Keratinocyte (primary cell): ENCODE measurements around the gene OR10H1. TPM values are rescaled to one million over a fixed set of nuclear protein-coding genes. Genes with fewer than 3 reads are reported as not detected.

Experiments used
- DNase-seq: peaks from one replicate; pipeline ENCODE4 v3.0.0-alpha.2; 2011; ENCODE audit warnings: low read depth, missing footprints, low spot score
- FAIRE-seq: peaks from 2 replicates; lab custom pipeline; 2011; peaks lifted over from hg19 to GRCh38; lab: Jason Lieb, UNC
- H2AFZ ChIP-seq: 2 replicates; pipeline ENCODE4 v1.6.0; 2012; ENCODE audit warnings: low read length, control low read depth, inconsistent platforms; ENCODE audit not compliant: control insufficient read depth
- H3K27ac ChIP-seq: 2 replicates; pipeline ENCODE4 v1.5.1; 2011; ENCODE audit warnings: low read length; ENCODE audit not compliant: control insufficient read depth, insufficient read depth
- H3K27me3 ChIP-seq: 3 replicates; pipeline ENCODE4 v1.6.0; 2011; ENCODE audit warnings: low read length; ENCODE audit not compliant: control insufficient read depth, insufficient read depth; ENCODE audit errors: extremely low read depth
- H3K36me3 ChIP-seq, 2 experiments: 2 replicates in 1 of 2; 3 replicates in 1 of 2; pipeline ENCODE4 v1.5.1; 2011; ENCODE audit warnings: low read length in 2 of 2, mild to moderate bottlenecking in 1 of 2; ENCODE audit not compliant: control insufficient read depth in 2 of 2, insufficient read depth in 2 of 2; ENCODE audit errors: extremely low read depth in 1 of 2
- H3K4me1 ChIP-seq: 3 replicates; pipeline ENCODE4 v1.5.1; 2011; ENCODE audit warnings: low read length; ENCODE audit not compliant: control insufficient read depth, insufficient read depth; ENCODE audit errors: extremely low read depth
- H3K4me2 ChIP-seq: 3 replicates; pipeline ENCODE4 v1.6.0; 2011; ENCODE audit warnings: low read depth, low read length; ENCODE audit not compliant: control insufficient read depth, insufficient read depth; ENCODE audit errors: extremely low read depth
- H3K4me3 ChIP-seq, 3 experiments: fragments of 200-600 bp in 1 of 3; sonication (generic) in 1 of 3; 2 replicates in 2 of 3; 3 replicates in 1 of 3; pipeline ENCODE4 v1.5.1; 2011 to 2016; ENCODE audit warnings: low read length in 3 of 3, mild to moderate bottlenecking in 3 of 3, control low read depth in 2 of 3, inconsistent platforms in 1 of 3, low read depth in 1 of 3, mixed read lengths in 1 of 3, mixed run types in 1 of 3, moderate library complexity in 1 of 3; ENCODE audit not compliant: control insufficient read depth in 2 of 3, insufficient read depth in 2 of 3; ENCODE audit errors: extremely low read depth in 1 of 3
- H3K79me2 ChIP-seq: 2 replicates; pipeline ENCODE4 v1.6.0; 2012; ENCODE audit warnings: low read length; ENCODE audit not compliant: control insufficient read depth, insufficient read depth
- H3K9ac ChIP-seq: 3 replicates; pipeline ENCODE4 v1.6.0; 2011; ENCODE audit warnings: low read length; ENCODE audit not compliant: control insufficient read depth, insufficient read depth; ENCODE audit errors: extremely low read depth
- H3K9me1 ChIP-seq: 3 replicates; pipeline ENCODE4 v1.6.0; 2011; ENCODE audit warnings: low read length; ENCODE audit not compliant: control insufficient read depth, insufficient read depth; ENCODE audit errors: extremely low read depth
- H3K9me3 ChIP-seq: 2 replicates; pipeline ENCODE4 v1.5.1; 2012; ENCODE audit warnings: low read depth, low read length; ENCODE audit not compliant: control insufficient read depth
- H4K20me1 ChIP-seq: 3 replicates; pipeline ENCODE4 v1.6.0; 2011; ENCODE audit warnings: low read length; ENCODE audit not compliant: control insufficient read depth, insufficient read depth; ENCODE audit errors: extremely low read depth
- EZH2 ChIP-seq: IDR thresholded peaks from one replicate; pipeline ENCODE4 v1.6.1; 2012; ENCODE audit warnings: inconsistent platforms, mild to moderate bottlenecking, low read length, moderate library complexity
- dilution Hi-C: fragments of 300-500 bp; cut with MboI; formaldehyde crosslinking; loops from one replicate; pipeline ENCODE4 v1.7.0; 2020; ENCODE audit warnings: low sequenced_read_pairs; ENCODE audit not compliant: extremely low pct_ligation_motif_present
- polyA plus RNA-seq, 5 experiments: library from polyadenylated mRNA; depleted of rRNA in 3 of 5; stranded (reverse) in 3 of 5; stranded (forward) in 1 of 5; unstranded in 1 of 5; fragments of >200 nt; gene quantifications; 1 replicate in 1 of 5; 2 replicates in 3 of 5; 3 replicates in 1 of 5; pipeline versions ENCODE4 v1.2.1 to v1.2.3, GENCODE V29; 2011 to 2012; ENCODE audit warnings: missing spikeins in 2 of 5, low read depth in 1 of 5, low replicate concordance in 1 of 5
- TF ChIP-seq, protein P1 (sequence below), 3 experiments: IDR thresholded peaks in 1 of 3; conservative IDR thresholded peaks in 1 of 3; optimal IDR thresholded peaks in 1 of 3; 2 replicates in 2 of 3; 3 replicates in 1 of 3; pipeline versions ENCODE3 to v1.5.1; 2011; ENCODE audit warnings: low read length in 3 of 3, mild to moderate bottlenecking in 3 of 3, moderate library complexity in 2 of 3, control low read depth in 1 of 3, inconsistent platforms in 1 of 3; ENCODE audit not compliant: insufficient read depth in 2 of 3; ENCODE audit errors: extremely low read depth in 1 of 3

Gene OR10H1
- polyA plus RNA-seq, 1 donor (not counting 4 experiments of a cell fraction or from before 2014, with no cell fraction given), result not detected

DNA sequence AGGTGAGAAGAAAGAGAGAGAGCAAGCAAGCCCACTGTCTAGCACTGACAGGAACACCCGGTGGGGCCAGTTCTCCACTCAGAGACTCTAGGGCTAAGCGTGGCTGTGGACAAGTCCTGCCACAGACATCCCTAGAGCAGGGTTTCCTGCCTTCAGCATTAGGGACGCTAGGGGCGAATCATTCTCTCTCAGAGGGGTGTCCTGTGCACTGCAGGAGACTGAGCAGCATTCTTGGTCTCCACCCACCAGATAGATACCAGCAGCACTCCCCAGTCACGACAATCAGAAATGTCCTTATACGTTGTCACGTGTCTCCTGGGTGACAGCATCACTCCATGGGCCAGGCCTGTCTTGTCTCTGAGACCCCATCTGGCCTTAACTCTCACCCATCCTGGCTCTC is 1.5 kb downstream of the OR10H1 start:
- FAIRE-seq, result no peak

DNA sequence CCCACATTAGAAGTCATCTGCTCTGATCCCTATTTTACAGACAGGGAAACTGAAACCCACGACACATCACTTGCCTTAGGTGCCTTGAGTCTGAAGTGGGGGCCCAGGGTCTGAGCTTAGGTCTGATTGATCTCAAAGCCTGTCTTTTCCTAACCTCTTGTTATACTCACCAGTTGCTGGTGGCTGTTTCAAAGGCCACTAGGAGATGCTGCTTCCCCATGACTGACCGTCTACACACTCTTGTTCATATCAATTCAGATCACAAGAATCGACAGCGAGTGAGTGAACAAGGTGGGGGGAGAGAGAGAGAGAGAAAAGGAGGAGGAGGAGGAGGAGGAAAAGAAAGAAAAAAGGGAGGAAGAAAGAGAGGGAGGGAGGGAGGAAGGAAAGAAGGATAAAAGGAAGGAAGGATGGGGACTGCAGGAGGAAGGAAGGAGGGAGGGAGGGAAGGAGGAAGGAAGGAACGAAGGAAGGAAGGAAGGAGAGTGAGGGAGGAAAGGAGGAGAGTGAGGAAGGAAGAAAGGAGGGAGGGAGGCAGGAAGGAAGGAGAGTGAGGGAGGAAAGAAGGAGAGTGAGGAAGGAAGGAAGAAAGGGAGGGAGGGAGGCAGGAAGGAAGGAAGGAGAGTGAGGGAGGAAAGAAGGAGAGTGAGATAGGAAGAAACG is 3.3 kb downstream of the OR10H1 start:
- Histone ChIP-seq H3K9me3 (no peaks in the 10 kb centered on the region), H3K9ac (no peak overlapping the region), H3K9me1 (no peaks in the 10 kb centered on the region), H3K4me3 (no peak overlapping the region), H3K27ac (no peak overlapping the region), H3K36me3 (no peaks in the 10 kb centered on the region), H3K4me2 (no peak overlapping the region), H4K20me1 (no peaks in the 10 kb centered on the region), H3K27me3 (peaks cover 4% of the 10 kb centered on the region), H3K79me2 (no peaks in the 10 kb centered on the region), H3K4me1 (no peaks in the 10 kb centered on the region), H2AFZ (no peak overlapping the region)
- dilution Hi-C loops, result no loop called here
- FAIRE-seq (no peak), DNase-seq (no peak)
- TF ChIP-seq, protein P1, sequence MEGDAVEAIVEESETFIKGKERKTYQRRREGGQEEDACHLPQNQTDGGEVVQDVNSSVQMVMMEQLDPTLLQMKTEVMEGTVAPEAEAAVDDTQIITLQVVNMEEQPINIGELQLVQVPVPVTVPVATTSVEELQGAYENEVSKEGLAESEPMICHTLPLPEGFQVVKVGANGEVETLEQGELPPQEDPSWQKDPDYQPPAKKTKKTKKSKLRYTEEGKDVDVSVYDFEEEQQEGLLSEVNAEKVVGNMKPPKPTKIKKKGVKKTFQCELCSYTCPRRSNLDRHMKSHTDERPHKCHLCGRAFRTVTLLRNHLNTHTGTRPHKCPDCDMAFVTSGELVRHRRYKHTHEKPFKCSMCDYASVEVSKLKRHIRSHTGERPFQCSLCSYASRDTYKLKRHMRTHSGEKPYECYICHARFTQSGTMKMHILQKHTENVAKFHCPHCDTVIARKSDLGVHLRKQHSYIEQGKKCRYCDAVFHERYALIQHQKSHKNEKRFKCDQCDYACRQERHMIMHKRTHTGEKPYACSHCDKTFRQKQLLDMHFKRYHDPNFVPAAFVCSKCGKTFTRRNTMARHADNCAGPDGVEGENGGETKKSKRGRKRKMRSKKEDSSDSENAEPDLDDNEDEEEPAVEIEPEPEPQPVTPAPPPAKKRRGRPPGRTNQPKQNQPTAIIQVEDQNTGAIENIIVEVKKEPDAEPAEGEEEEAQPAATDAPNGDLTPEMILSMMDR (optimal IDR thresholded peaks at IDR 0.05 in 1 of 3, IDR thresholded peaks at IDR 0.05 in 1 of 3, conservative IDR thresholded peaks at IDR 0.05 in 1 of 3; ENCODE audit: extremely low read depth in 1 of 3, insufficient read depth in 2 of 3, low read length in 3 of 3), result peak; percentile 52 to 62 (median 55)
- TF ChIP-seq EZH2, result no peak

More for the DNA sequence above, 1.5 kb downstream of the OR10H1 start:
- TF ChIP-seq, protein P1 (optimal IDR thresholded peaks at IDR 0.05 in 1 of 3, IDR thresholded peaks at IDR 0.05 in 1 of 3, conservative IDR thresholded peaks at IDR 0.05 in 1 of 3; ENCODE audit: extremely low read depth in 1 of 3, insufficient read depth in 2 of 3, low read length in 3 of 3), result no peak
- TF ChIP-seq EZH2, result no peak
- Histone ChIP-seq H3K4me2 (no peak overlapping the region), H4K20me1 (no peaks in the 10 kb centered on the region), H3K4me3 (no peak overlapping the region), H3K27me3 (peaks cover 4% of the 10 kb centered on the region), H3K9me1 (no peaks in the 10 kb centered on the region), H3K36me3 (no peaks in the 10 kb centered on the region), H3K79me2 (no peaks in the 10 kb centered on the region), H3K4me1 (no peaks in the 10 kb centered on the region), H3K9me3 (no peaks in the 10 kb centered on the region), H3K9ac (no peak overlapping the region), H2AFZ (no peak overlapping the region), H3K27ac (no peak overlapping the region)
- dilution Hi-C loops, result no loop called here
- DNase-seq, result no peak
